NCI-H748 (cell line): ENCODE data around the gene SPINK1.
"Not testable (repeated sequence)": the region's sequence is repeated elsewhere in the genome, so short reads cannot be mapped to it uniquely, and the experiment has no call there.

ENCODE experiments used
- DNase-seq: peaks from one replicate; lab custom pipeline; 2025; ENCODE audit not compliant: unreplicated experiment; lab: John Stamatoyannopoulos, UW

The SPINK1 gene, protein sequence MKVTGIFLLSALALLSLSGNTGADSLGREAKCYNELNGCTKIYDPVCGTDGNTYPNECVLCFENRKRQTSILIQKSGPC

DNA sequence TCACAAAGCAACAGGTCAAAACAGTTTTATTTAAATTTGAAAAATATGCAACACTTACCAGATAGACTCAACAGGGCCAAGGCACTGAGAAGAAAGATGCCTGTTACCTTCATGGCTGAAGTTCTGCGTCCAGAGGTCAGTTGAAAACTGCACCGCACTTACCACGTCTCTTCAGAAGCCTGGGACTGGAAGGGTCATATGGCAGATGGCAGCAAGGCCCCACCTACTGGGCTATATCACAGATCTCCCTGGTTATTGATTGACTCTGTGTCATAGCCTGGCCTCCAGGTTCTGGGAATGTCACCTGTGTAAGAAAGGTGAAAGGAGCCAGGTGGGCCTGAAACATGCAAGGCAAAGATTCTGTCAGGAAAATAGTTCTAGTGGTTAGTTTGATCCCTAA is at the start of gene SPINK1:
SPINK1 (minus strand) TSS at position 207 of the 400 bp plus-strand sequence; CDS start at position 113, 94 bp downstream.
- no peak for DNase-seq

DNA sequence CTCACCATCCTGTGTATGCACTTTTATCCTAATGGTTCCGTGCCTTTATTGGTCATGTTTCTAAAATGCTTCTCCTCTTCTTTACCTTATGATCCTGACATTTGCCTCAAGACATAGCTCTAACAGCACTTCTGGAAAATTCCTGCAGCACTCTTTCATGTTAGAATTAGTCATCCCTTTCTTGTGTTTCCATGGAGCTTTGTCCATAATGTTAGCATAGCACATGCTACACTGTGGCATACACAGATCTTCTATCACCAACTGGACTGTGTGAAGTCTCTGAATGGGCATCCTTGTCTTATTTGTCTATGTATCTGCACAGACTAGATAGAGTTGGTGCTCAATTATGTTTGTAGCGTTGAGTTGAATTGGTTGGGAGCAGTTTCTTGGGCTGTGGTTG is 49.0 kb upstream of the SPINK1 start:
- DNase-seq = no peak

DNA sequence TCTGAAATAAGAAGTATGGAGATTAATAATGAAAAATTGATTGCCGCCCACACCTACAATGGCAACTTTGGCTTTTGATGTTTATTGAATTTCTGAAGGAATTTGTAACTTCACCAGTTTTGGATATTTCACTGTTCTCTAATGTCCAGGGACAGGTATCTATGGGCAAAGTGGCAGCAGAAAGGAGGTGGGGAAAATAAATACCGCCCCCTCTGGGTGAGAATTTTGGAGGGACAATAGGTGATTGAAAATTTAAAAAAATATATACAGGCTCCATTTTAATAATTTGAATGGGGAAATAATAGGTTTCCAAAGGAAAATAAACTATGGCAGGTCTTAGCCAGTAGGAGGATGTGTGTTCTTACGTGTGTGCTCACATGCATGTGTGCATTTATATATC is 48.3 kb upstream of the SPINK1 start:
- DNase-seq = no peak

DNA sequence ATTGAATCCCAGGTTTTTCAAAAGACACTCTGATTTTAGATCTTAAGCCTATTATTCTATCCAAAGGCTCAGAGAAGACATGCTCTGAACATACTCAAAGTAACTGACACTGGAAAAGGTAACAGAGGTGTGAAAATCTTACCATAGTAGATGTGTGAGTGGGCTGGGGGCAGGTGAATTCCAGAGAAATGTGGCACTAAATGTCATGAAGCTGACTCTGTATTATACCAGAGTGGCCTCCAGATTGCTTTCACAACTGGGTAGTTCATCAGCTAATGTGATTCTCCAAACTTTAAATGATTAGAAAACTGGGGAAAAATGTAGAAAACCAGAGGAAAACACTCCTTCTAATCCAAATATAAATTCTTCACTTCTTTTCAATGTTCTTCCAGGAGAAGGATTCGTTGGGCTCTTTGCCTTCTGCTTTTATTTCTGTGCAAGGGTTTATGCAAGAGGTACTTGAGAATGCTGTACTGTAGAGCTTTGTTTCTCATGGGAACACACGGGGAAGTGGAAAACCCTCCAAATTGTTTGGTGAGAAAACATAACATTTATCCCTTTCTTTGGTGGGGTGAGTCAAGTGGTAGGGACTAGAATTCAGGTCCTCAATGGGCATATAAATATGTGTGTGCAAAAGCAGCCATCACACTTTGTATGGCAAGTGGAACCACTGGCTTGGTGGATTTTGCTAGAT is 46.7 kb upstream of the SPINK1 start, which contains the start of gene SCGB3A2:
SCGB3A2 (plus strand) TSS at position 646 of the 694 bp plus-strand sequence. CDS start 93 bp downstream, outside the sequence.
- DNase-seq = no peak

DNA sequence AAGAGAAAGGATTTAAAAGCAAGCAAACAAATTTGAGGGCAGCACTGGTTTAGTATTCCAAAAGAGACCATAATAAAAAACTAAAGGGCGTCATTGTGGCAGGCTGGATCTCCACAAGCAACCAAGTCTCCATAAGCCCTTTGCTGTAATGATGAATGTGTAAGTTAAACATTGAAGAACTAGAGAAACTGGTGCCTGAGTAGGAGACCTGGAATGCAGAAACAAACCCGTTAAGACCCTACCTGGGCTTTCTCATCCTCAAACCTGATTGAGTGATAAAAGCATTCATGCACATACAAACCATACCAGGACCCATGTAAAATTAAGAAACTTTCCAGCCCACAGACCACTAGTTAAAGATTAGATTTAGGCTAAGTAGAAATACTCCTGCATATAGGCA is 45.2 kb upstream of the SPINK1 start:
- no peak for DNase-seq

DNA sequence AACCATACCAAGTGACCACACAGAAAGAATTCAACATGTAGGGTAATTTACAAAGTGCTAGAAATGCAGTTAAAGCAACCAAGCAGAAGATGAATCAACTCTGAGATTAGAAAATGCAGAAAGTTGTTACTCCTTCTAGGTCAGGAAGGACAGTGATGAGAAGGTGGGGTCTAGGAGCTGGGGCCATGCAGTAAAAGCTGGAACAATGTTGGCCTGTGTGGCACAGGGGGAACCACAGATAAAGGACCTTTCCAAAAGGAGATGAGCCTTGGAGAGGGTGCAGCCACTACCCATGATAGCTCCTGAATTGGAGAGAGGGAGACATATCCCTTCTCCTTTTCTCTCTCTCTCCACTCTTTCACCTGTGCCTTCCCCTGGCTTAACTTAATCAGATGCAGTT is 44.7 kb upstream of the SPINK1 start:
- DNase-seq = no peak

DNA sequence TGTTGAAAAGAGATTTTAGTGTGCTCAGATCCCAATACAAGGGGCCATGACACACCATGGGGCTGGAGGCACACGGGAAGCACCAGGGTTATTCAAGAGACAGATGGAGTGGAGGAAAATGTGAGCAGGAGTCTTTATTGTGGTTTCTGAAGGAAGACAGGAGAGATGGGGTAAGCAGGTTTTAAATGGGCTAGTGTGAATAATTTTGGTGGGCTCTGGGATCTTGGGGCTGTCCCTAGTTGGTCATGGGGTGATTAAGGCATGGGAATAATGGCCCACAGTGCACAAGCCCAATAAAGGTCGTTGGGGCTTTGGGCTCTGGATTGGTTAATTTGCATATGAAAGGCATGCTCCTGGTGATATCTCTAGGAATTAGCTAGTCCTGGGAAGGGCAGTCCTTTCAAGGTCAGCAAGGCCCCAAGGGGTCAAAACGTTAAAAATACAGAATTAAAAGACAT is 43.5 kb upstream of the SPINK1 start:
- DNase-seq = no peak

DNA sequence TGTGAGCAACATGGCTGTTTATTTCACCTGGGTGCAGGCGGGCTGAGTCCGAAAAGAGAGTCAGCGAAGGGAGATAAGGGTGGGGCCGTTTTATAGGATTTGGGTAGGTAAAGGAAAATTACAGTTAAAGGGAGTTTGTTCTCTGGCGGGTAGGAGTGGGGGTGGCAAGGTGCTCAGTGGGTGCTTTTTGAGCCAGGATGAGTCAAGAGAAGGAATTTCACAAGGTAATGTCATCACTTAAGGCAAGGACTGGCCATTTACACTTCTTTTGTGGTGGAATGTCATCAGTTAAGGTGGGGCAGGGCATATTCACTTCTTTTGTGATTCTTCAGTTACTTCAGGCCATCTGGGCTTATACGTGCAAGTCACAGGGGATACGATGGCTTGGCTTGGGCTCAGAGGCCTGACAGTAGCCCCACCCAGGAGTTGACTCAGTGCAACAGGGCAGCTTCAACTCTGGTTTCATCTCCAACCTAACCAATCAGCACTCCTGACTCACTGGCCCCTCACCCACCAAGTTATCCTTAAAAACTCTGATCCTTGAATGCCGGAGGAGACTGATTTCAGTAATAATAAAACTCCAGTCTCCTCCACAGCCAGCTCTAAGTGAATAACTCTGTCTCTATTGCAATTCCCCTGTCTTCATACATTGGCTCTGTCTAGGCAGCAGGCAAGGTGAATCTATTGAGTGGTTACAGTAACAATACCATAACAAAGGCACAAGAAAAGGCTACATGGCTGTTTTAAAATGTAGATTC is 42.8 kb upstream of the SPINK1 start:
- DNase-seq = not testable (repeated sequence)

DNA sequence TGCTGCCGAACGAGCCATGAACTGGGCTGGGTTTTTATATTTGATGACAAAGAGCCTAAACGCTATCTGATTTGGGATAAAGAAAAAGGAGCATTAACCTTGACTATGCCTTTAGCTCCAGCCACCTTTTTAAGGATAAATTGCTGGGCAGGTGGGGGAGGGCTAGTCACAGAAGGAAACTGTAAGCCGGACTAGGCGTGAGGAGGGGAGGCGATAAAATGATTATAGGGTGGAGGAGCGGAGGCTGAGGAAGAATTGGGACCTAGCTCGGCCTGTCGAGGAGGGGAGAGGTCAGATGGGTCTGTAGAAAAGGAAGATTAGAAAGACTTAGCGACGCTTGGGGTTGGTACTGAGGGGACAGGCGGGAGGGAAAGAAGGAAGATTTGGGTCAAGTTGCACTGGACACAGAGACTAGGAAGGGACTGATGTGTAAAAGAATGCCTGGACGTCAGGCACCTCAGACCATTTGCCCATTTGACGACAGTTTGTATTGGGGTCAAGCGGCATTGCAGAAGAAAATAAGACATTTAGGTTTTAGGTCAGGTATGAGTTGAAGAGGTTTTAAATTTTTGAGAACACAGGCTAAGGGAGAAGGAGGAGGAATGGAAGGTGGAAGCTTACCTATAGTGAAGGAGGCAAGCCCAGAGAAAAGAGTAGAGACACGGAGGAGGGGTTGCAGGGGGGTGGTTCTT is 41.4 kb upstream of the SPINK1 start:
- not testable (repeated sequence) for DNase-seq

DNA sequence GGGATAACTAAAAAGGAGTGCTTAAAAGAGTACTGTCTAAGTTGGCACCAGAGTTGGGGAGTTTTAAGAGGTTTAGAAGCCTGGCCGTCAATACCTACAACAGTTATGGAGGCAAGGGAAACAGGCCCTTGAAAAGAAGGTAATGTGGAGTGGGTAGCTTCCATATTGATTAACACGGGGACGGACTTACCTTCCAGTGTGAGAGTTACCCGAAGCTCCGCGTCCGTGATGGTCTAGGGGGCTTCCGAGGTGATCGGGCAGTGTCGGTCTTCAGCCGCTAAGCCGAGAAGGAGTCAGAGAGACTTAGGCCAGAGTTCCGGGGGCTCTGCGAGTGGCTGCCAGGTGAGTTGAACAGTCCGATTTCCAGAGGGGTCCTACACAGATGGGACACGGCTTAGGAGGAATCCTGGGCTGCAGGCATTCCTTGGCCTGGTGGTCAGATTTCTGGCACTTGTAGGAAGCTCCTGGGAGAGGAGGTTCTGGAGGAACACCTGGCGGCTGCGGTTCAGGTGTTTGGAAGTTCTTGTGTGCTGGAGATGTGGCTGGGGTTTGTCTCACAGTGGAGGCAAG is 40.6 kb upstream of the SPINK1 start:
- not testable (repeated sequence) for DNase-seq

DNA sequence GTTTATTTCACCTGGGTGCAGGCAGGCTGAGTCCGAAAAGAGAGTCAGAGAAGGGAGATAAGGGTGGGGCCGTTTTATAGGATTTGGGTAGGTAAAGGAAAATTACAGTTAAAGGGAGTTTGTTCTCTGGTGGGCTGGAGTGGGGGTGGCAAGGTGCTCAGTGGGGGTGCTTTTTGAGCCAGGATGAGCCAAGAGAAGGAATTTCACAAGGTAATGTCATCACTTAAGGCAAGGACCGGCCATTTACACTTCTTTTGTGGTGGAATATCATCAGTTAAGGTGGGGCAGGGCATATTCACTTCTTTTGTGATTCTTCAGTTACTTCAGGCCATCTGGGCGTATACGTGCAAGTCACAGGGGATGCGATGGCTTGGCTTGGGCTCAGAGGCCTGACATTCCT is 38.4 kb upstream of the SPINK1 start:
- DNase-seq = not testable (repeated sequence)

DNA sequence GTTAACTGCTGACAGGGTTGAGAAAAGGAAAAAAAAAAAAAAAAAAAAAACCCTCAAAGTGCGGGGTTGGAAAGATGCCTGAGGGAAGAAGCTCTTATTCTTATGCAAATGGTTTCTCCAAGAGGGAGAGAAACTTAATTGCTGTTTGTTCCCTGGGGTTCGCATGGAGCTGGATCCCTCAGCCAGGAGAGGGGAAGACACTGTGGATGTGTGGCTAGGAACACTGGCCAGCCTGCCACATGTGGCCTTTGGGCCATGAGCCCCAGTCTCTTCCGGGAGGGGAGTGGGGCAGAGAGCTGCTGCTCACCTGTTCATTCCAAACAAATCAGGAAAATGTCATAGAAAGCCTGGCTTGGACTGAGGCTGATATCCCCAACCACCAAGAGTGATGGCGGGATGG is 37.6 kb upstream of the SPINK1 start:
- no peak for DNase-seq

DNA sequence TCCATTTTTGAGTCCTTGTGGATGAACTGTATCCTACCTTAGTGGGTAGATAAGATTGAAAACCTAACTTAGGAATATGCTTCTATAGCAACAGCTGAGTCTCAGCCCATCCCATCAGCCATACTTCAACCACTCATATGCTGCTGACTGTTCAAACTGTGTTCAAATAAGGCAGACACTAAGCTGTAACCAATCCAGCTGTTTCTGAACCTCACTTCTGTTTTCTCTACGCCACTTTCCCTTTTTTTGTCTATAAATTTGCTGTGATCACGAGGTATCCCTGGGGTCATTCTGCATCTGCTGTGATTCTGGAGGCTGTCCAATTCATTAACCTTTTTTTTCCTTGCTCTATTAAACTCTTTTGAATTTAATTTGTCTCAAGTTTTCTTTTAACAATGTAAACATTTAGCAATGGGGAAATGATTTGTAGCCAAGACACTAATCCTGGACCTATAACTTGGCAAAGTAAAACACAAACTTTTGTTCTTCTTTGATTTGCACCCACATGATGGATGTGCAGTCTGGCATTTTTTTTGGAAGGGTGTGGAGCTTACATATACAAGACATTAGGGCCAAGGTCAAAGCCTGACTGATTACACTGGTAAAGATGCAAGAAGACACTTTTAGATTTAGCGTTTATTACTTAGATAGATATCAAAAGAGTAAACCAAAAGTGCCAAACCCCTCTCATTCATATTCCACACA is 32.1 kb upstream of the SPINK1 start:
- DNase-seq = peak; percentile 16

DNA sequence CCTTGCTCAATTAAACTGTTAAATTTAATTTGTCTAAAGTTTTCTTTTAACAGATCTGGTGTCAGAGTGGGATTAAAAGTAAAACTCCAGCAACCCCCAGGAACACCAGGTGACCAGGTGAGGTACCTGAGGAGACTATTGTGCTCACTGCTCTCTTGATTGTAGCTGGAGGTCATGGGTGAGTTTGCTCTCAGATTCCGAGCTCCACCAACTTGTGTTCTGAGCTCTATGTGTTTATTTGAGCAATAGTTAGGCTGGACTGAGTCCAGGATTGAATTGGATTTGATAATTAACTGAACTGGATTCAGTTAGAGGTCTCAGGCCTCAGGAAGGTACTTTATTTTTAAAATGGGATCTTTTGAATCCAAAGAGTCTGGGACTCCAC is 29.2 kb upstream of the SPINK1 start:
- peak; percentile 95 for DNase-seq

DNA sequence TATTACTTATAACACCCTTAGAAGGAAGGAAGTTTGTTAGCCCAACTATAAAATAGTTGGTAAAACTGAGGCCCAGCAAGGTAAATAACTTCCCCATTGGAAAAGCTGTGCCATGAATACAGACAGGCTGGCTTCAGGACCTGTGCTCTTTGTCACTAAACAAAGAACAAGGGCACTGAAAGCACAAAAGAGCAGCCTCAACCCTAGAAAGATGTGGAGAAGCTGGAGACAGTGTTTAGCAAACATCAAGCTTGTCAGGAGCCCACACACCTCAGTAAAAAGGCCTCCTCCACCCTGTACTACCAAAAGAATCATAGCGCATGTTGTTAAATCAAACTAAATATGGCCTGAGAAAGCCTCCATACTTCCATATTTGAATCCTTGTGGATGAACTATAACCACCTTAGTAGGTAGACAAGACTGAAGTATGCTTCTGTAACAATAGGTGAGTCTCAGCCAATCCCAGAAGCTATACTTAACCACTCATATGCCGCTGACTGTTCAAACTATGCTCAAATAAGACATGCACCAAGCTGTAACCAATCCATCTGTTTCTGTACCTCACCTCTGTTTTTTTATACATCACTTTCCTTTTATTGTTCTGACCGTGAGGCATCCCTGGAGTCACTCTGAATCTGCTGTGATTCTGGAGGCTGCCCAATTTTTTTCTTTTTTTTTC is 28.6 kb upstream of the SPINK1 start:
- peak; percentile 75 for DNase-seq

DNA sequence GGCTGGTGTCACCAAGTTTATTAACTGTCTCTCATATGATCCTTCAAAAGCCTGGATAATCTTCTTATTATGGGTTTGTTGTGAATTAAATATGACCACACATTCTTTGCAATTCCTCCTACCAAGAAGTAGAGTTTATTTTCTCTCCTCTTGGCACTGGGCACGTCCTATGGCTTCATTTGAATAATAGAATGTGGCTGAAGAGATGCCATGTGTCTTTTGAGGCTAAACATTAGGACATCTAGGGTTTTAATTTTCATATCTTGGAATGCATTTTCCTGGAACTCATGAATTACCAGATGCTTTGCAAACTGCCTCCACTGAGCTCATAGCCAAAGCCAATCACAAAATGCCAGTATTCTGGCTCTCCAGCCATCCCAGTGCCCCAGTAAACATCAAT is 27.1 kb upstream of the SPINK1 start:
- no peak for DNase-seq

DNA sequence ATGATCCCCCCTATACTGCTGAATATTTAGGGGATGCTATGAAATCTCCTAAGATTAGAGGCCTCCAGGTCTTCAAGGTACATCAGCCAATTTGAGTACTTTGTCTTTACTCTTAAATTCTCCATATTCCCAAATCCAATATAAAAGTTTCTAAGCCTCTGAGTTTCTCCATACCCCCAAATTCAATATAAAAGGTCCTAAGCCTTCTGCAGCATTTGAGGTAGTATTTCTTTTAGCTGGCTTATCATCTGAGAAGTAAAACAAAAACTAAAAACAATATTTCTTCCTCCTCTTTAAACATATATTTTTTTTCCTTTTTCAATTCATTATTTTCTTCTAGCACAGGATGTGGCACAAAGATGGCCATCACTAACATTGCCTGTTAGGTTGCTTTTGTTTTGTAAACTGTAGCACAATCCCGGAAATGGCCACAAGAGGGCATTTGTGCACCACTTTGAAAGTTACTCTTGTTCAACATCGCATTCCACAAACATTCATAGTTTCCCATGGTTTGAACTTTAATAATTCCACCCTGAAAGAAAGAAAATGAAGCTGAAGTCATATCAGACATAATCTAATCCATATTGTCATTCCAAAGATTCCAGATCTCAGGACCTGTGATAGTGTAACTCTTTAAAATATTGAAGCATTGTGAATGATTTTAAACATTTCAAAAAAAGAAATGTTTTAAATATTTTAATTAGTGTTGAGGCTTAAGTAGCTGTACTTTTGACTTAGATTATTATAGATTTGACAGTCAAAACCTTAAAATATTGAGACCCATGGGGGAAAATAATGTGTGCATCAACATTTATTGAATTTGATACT is 26.0 kb upstream of the SPINK1 start:
- peak; percentile 68 for DNase-seq

DNA sequence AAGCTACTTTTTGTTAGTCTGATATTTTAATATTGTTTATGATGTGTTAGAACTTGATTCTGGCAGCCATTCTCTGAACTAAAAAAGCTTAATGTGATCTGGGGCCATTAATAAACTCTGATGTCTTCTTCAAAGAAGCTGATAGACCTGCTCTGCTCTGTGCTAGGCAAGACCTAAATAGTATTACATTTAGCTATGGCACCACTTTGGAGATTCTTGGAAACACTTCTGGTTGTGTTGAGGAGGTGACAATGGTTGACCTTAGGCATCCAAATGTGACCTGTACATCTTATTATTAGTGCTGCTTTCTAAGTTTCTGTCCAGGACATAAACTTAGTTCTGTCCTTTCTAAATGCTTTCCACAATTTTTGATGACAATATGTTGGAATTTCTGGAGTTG is 25.3 kb upstream of the SPINK1 start:
- DNase-seq = no peak

DNA sequence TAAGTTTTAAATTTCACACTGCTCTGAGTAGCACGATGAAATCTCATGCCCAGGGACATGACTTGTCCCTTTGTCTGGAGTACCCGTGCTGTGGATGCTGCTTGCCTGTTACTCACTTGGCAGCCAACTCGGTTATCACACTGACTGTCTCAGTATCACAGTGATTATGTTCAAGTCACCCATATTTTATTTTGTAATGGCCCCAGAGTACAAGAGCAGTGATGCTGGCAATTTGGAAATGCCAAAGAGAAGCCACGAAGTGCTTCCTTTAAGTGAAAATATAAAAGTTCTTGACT is 24.3 kb upstream of the SPINK1 start:
- no peak for DNase-seq
